IMR-90 (cell line): ENCODE data around the gene FOXK2. TPM values are rescaled to one million over a fixed set of nuclear protein-coding genes. Genes with fewer than 3 reads are reported as not detected.

ENCODE experiments used
- ATAC-seq: fragments of 200-7000 bp; cut with Tn5 transposase; 2 replicates; pipeline ENCODE4 v1.9.1; 2020; ENCODE audit warnings: low read depth, mild to moderate bottlenecking, moderate library complexity
- BruUV-seq: library from RNA; stranded (reverse); fragments of 400-500 nt; replicated peaks from 2 replicates; lab custom pipeline; 2021; lab: Mats Ljungman, UMichigan
- CTCF ChIA-PET: fragments of 300-600 bp; formaldehyde crosslinking; extraction: SDS; loops from one replicate; lab custom pipeline; 2021; ENCODE audit warnings: antibody characterized with exemption; lab: Yijun Ruan, JAX
- POLR2A ChIA-PET: fragments of 300-600 bp; sonication (Branson Sonifier 250); formaldehyde crosslinking; loops from one replicate; lab custom pipeline; 2022; ENCODE audit warnings: antibody characterized with exemption; ENCODE audit not compliant: unreplicated experiment; lab: Charles Lee
- DNase-seq: peaks from one replicate; pipeline ENCODE4 v3.0.0; 2013
- H2AFZ ChIP-seq: replicated peaks from 2 replicates; pipeline ENCODE3; 2013; ENCODE audit warnings: low read length, mild to moderate bottlenecking; ENCODE audit not compliant: poor library complexity
- H2AK5ac ChIP-seq: 2 replicates; pipeline ENCODE4 v1.6.1; 2013; ENCODE audit warnings: low read depth, low read length, inconsistent platforms
- H2AK9ac ChIP-seq: replicated peaks from 2 replicates; pipeline ENCODE3; 2013; ENCODE audit warnings: mild to moderate bottlenecking, low read depth, low read length, moderate library complexity; ENCODE audit not compliant: poor library complexity
- H2BK120ac ChIP-seq: 2 replicates; pipeline ENCODE4 v1.6.1; 2013; ENCODE audit warnings: low read depth, low read length, inconsistent platforms
- H2BK15ac ChIP-seq: 3 replicates; pipeline ENCODE4 v1.6.1; 2013; ENCODE audit warnings: low read depth, low read length, inconsistent platforms
- H2BK20ac ChIP-seq: 2 replicates; pipeline ENCODE4 v1.6.1; 2013; ENCODE audit warnings: low read depth, mild to moderate bottlenecking, inconsistent platforms, low read length, moderate library complexity
- H2BK5ac ChIP-seq: 2 replicates; pipeline ENCODE4 v1.6.1; 2013; ENCODE audit warnings: mild to moderate bottlenecking, low read depth, low read length, inconsistent platforms; ENCODE audit not compliant: poor library complexity, severe bottlenecking
- H3K14ac ChIP-seq: replicated peaks from 2 replicates; pipeline ENCODE4 v1.6.1; 2013; ENCODE audit warnings: low read depth, low read length, inconsistent platforms
- H3K18ac ChIP-seq: 2 replicates; pipeline ENCODE4 v1.6.1; 2013; ENCODE audit warnings: low read depth, low read length, control low read depth
- H3K23ac ChIP-seq: 2 replicates; pipeline ENCODE4 v1.6.1; 2013; ENCODE audit warnings: low read depth, low read length, inconsistent platforms
- H3K27ac ChIP-seq: 2 replicates; pipeline ENCODE4 v1.5.1; 2013; ENCODE audit warnings: mild to moderate bottlenecking, control low read depth, low read length; ENCODE audit not compliant: insufficient read depth
- H3K27me3 ChIP-seq: 2 replicates; pipeline ENCODE4 v1.6.1; 2013; ENCODE audit warnings: low read length; ENCODE audit not compliant: control insufficient read depth, insufficient read depth
- H3K36me3 ChIP-seq: 2 replicates; pipeline ENCODE4 v1.6.1; 2013; ENCODE audit warnings: low read length, mixed read lengths; ENCODE audit not compliant: control insufficient read depth, insufficient read depth
- H3K4ac ChIP-seq: 2 replicates; pipeline ENCODE4 v1.6.1; 2013; ENCODE audit warnings: low read depth, low read length, inconsistent platforms
- H3K4me1 ChIP-seq: 2 replicates; pipeline ENCODE4 v1.6.1; 2013; ENCODE audit warnings: low read length, mixed read lengths; ENCODE audit not compliant: control insufficient read depth, insufficient read depth
- H3K4me2 ChIP-seq: 2 replicates; pipeline ENCODE4 v1.6.1; 2013; ENCODE audit warnings: low read depth, mild to moderate bottlenecking, control low read depth, low read length, moderate library complexity
- H3K4me3 ChIP-seq: 2 replicates; pipeline ENCODE4 v1.5.1; 2013; ENCODE audit warnings: low read depth, mild to moderate bottlenecking, control low read depth, low read length, moderate library complexity; ENCODE audit not compliant: insufficient read depth
- H3K56ac ChIP-seq: 2 replicates; pipeline ENCODE4 v1.6.1; 2013; ENCODE audit warnings: low read length, inconsistent platforms; ENCODE audit not compliant: insufficient read depth; ENCODE audit errors: extremely low read depth
- H3K79me1 ChIP-seq, 2 experiments: 2 replicates each; pipeline ENCODE4 v1.6.1; 2013; ENCODE audit warnings: low read length in 2 of 2, inconsistent platforms in 1 of 2, low read depth in 1 of 2
- H3K9ac ChIP-seq: 2 replicates; pipeline ENCODE4 v1.6.1; 2013; ENCODE audit warnings: low read depth, low read length, control low read depth
- H3K9me1 ChIP-seq: 2 replicates; pipeline ENCODE4 v1.6.1; 2013; ENCODE audit warnings: low read length, inconsistent platforms; ENCODE audit not compliant: insufficient read depth
- H3K9me3 ChIP-seq: 2 replicates; pipeline ENCODE4 v1.6.1; 2013; ENCODE audit warnings: low read length; ENCODE audit not compliant: control insufficient read depth, insufficient read depth
- H4K20me1 ChIP-seq: 2 replicates; pipeline ENCODE4 v1.6.1; 2013; ENCODE audit warnings: low read length, inconsistent platforms; ENCODE audit not compliant: insufficient read depth
- H4K5ac ChIP-seq: 2 replicates; pipeline ENCODE4 v1.6.1; 2013; ENCODE audit warnings: mild to moderate bottlenecking, low read depth, low read length, control low read depth
- H4K8ac ChIP-seq, 2 experiments: 2 replicates each; pipeline ENCODE4 v1.6.1; 2013; ENCODE audit warnings: low read depth in 2 of 2, low read length in 2 of 2, control low read depth in 1 of 2, inconsistent platforms in 1 of 2
- H4K91ac ChIP-seq: 2 replicates; pipeline ENCODE4 v1.6.1; 2013; ENCODE audit warnings: low read depth, low read length, inconsistent platforms; ENCODE audit not compliant: insufficient read depth
- CEBPB ChIP-seq: IDR thresholded peaks from 2 replicates; pipeline ENCODE4 v1.6.1; 2012; ENCODE audit warnings: low read depth, low read length, improper control_type of control experiment
- CHD1 ChIP-seq: IDR thresholded peaks from 2 replicates; pipeline ENCODE4 v1.6.1; 2012; ENCODE audit warnings: low read depth, low read length, improper control_type of control experiment
- ELK1 ChIP-seq: fragments of 150-350 bp; IDR thresholded peaks from 2 replicates; pipeline ENCODE4 v1.6.1; 2016; ENCODE audit warnings: low read depth, mild to moderate bottlenecking, low read length, moderate library complexity, borderline replicate concordance
- MXI1 ChIP-seq: IDR thresholded peaks from 2 replicates; pipeline ENCODE4 v1.6.1; 2012; ENCODE audit warnings: low read depth, mild to moderate bottlenecking, low read length, moderate library complexity, borderline replicate concordance
- POLR2A ChIP-seq: IDR thresholded peaks from 2 replicates; pipeline ENCODE4 v1.6.1; 2012; ENCODE audit warnings: mild to moderate bottlenecking, low read depth, low read length
- RAD21 ChIP-seq: IDR thresholded peaks from 2 replicates; pipeline ENCODE4 v1.6.1; 2012; ENCODE audit warnings: low read length, improper control_type of control experiment
- RCOR1 ChIP-seq: IDR thresholded peaks from 2 replicates; pipeline ENCODE4 v1.6.1; 2012; ENCODE audit warnings: mild to moderate bottlenecking, low read length, improper control_type of control experiment; ENCODE audit not compliant: insufficient replicate concordance
- RFX5 ChIP-seq: IDR thresholded peaks from 2 replicates; pipeline ENCODE4 v1.8.0; 2012; ENCODE audit warnings: low read depth, mild to moderate bottlenecking, low read length, moderate library complexity
- WGBS, 2 experiments: methylation state at CpG; one replicate each; pipeline versions ENCODE4 v1.1.5 to v1.1.7; 2013; ENCODE audit warnings: missing lambda C conversion rate in 2 of 2; ENCODE audit not compliant: insufficient read length in 1 of 2; ENCODE audit errors: extremely low coverage in 2 of 2; 5-methylcytosine and 5-hydroxymethylcytosine counted together
- dilution Hi-C: fragments of 300-500 bp; cut with HindIII; formaldehyde crosslinking; loops from one replicate; pipeline ENCODE4 v1.14.3; 2018; ENCODE audit warnings: low sequenced_read_pairs; ENCODE audit not compliant: unreplicated experiment
- in situ Hi-C: fragments of 300-500 bp; cut with MboI; formaldehyde crosslinking; loops from 3 replicates; pipeline ENCODE4 v1.14.3; 2019; ENCODE audit warnings: low sequenced_read_pairs, inconsistent platforms, mixed read lengths
- intact Hi-C: fragments of 100-400 bp; cut with micrococcal nuclease; formaldehyde crosslinking; loops from 2 replicates; pipeline ENCODE4 v1.10.0; 2022
- polyA plus RNA-seq, 3 experiments: library from polyadenylated mRNA; depleted of rRNA; stranded (reverse); fragments of >200 nt; gene quantifications; 2 replicates each; pipeline ENCODE4 v1.2.3, GENCODE V29; 2012; ENCODE audit warnings: low replicate concordance in 1 of 3
- total RNA-seq: library from RNA; depleted of rRNA; stranded (reverse); fragments of >200 nt; gene quantifications from 2 replicates; pipeline ENCODE4 v1.2.3, GENCODE V29; 2012
- TF ChIP-seq, protein P1 (sequence below): conservative IDR thresholded peaks from 2 replicates; pipeline ENCODE4 v1.5.1; 2012; ENCODE audit warnings: mild to moderate bottlenecking, low read depth, low read length, improper control_type of control experiment
- TF ChIP-seq, protein P2 (sequence below): fragments of 150-350 bp; IDR thresholded peaks from 2 replicates; pipeline ENCODE4 v1.6.1; 2017; ENCODE audit warnings: mild to moderate bottlenecking, antibody characterized with exemption, low read length, low read depth

Gene FOXK2
- total and polyA plus RNA-seq, 2 of the 4 experiments (the other 2 are of a cell fraction): 12.5 to 20.0 TPM

DNA sequence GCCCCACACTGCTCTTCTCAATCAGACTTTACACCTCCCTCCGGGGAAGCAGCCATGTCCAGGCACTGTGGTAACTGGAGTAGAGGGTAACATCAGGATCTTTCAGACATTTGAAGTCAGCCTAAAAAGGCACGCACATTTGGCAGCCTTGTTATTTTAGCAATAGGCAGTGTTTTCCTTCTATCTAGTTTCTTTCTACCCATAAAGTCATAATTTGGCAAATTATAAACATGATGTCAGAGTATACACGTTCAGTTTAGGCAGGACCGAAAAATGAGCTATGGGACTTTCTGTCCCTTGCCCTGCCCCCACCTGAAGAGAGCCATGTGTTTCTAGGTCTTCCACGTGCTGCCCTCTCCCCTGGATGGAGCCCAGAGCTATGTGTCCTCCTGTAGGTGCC lies 39.9 kb upstream of the FOXK2 start:
- H4K5ac ChIP-seq: no peak overlapping the region
- H2BK20ac ChIP-seq: no peak overlapping the region
- no peak overlapping the region for H2BK120ac ChIP-seq
- no peak overlapping the region for H2BK5ac ChIP-seq
- WGBS, 2 experiments: 93% methylated on average over 2 of the region's 5 CpGs; no CpG with 5 or more reads in 1 of the 2 experiments
- no peak for DNase-seq
- no peaks in the 10 kb centered on the region for H3K79me1 ChIP-seq
- no peak overlapping the region for H3K4me3 ChIP-seq
- no peak overlapping the region for H2BK15ac ChIP-seq
- H2AK5ac ChIP-seq: no peak overlapping the region
- POLR2A ChIA-PET: no interaction called here
- H3K27ac ChIP-seq: no peak overlapping the region
- H3K4ac ChIP-seq: no peak overlapping the region
- CTCF ChIA-PET: no interaction called here
- H3K23ac ChIP-seq: no peak overlapping the region
- H3K18ac ChIP-seq: no peak overlapping the region
- no peak overlapping the region for H3K56ac ChIP-seq
- no peak overlapping the region for H3K4me2 ChIP-seq
- H3K9me3 ChIP-seq: no peaks in the 10 kb centered on the region
- H4K91ac ChIP-seq: no peak overlapping the region
- no peaks in the 10 kb centered on the region for H3K27me3 ChIP-seq
- dilution Hi-C loops: no loop called here
- intact Hi-C loops: no loop called here
- H3K9me1 ChIP-seq: no peaks in the 10 kb centered on the region
- H2AK9ac ChIP-seq: no peak overlapping the region
- no peaks in the 10 kb centered on the region; the same call in 1 of the 2 replicates for H4K20me1 ChIP-seq
- no peak overlapping the region for H4K8ac ChIP-seq
- H3K4me1 ChIP-seq: no peaks in the 10 kb centered on the region
- BruUV-seq: no TSS peak
- TF ChIP-seq CHD1: no peak
- TF ChIP-seq POLR2A: no peak
- TF ChIP-seq MXI1: no peak
- TF ChIP-seq RFX5: no peak
- TF ChIP-seq, protein P1, sequence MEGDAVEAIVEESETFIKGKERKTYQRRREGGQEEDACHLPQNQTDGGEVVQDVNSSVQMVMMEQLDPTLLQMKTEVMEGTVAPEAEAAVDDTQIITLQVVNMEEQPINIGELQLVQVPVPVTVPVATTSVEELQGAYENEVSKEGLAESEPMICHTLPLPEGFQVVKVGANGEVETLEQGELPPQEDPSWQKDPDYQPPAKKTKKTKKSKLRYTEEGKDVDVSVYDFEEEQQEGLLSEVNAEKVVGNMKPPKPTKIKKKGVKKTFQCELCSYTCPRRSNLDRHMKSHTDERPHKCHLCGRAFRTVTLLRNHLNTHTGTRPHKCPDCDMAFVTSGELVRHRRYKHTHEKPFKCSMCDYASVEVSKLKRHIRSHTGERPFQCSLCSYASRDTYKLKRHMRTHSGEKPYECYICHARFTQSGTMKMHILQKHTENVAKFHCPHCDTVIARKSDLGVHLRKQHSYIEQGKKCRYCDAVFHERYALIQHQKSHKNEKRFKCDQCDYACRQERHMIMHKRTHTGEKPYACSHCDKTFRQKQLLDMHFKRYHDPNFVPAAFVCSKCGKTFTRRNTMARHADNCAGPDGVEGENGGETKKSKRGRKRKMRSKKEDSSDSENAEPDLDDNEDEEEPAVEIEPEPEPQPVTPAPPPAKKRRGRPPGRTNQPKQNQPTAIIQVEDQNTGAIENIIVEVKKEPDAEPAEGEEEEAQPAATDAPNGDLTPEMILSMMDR: no peak
- TF ChIP-seq RCOR1: no peak
- no peak for TF ChIP-seq ELK1
- TF ChIP-seq RAD21: no peak
- TF ChIP-seq CEBPB: no peak
- TF ChIP-seq, protein P2, sequence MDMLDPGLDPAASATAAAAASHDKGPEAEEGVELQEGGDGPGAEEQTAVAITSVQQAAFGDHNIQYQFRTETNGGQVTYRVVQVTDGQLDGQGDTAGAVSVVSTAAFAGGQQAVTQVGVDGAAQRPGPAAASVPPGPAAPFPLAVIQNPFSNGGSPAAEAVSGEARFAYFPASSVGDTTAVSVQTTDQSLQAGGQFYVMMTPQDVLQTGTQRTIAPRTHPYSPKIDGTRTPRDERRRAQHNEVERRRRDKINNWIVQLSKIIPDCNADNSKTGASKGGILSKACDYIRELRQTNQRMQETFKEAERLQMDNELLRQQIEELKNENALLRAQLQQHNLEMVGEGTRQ: no peak
- in situ Hi-C loops: no loop called here
- no peak overlapping the region for H3K14ac ChIP-seq
- H3K9ac ChIP-seq: no peak overlapping the region
- peaks cover 62% of the 10 kb centered on the region for H3K36me3 ChIP-seq
- no peak for ATAC-seq
- no peak overlapping the region for H2AFZ ChIP-seq
